CD4-positive, alpha-beta T cell (primary cell): ENCODE results near the gene RRP1. TPM values are rescaled to one million over a fixed set of nuclear protein-coding genes. Genes with fewer than 3 reads are reported as not detected.
A peak's percentile ranks its signal among the peaks of the same experiment; 100 is the strongest.
"Not testable (repeated sequence)": the region's sequence is repeated elsewhere in the genome, so short reads cannot be mapped to it uniquely, and the experiment has no call there.

Source experiments
- ATAC-seq: fragments of 200-7000 bp; cut with Tn5 transposase; one replicate; pipeline ENCODE4 v1.10.0; 2022; ENCODE audit warnings: mild to moderate bottlenecking; ENCODE audit not compliant: poor library complexity
- CTCF ChIA-PET: fragments of 350-600 bp; sonication (Branson Sonifier 250); formaldehyde crosslinking; loops from one replicate; lab custom pipeline; 2021; ENCODE audit warnings: antibody characterized with exemption, inconsistent platforms; lab: Charles Lee
- POLR2A ChIA-PET: fragments of 350-600 bp; sonication (Branson Sonifier 250); formaldehyde crosslinking; loops from one replicate; lab custom pipeline; 2021; ENCODE audit warnings: antibody characterized with exemption, inconsistent platforms; lab: Charles Lee
- DNase-seq, 14 experiments: peaks; one replicate each; pipeline ENCODE4 v3.0.0-alpha.2; 2013 to 2020; ENCODE audit warnings: mixed read lengths in 2 of 14
- H3K27ac ChIP-seq, 2 donors: one replicate each; pipeline versions ENCODE4 v1.5.1 to v1.7.0; 2013; ENCODE audit warnings: low read length in 2 of 2, low read depth in 1 of 2, mild to moderate bottlenecking in 1 of 2
- H3K27me3 ChIP-seq, 2 experiments: 1 replicate in 1 of 2; 2 replicates in 1 of 2; pipeline versions ENCODE4 v1.6.1 to v1.7.0; 2013; ENCODE audit warnings: low read length in 2 of 2, control low read depth in 1 of 2, mild to moderate bottlenecking in 1 of 2, moderate library complexity in 1 of 2; ENCODE audit not compliant: insufficient read depth in 2 of 2, control insufficient read depth in 1 of 2
- H3K36me3 ChIP-seq: one replicate; pipeline ENCODE4 v1.6.1; 2013; ENCODE audit warnings: low read length, control low read depth; ENCODE audit not compliant: insufficient read depth
- H3K4me1 ChIP-seq: one replicate; pipeline ENCODE4 v1.6.1; 2013; ENCODE audit warnings: low read length, control low read depth; ENCODE audit not compliant: insufficient read depth
- H3K4me3 ChIP-seq: one replicate; pipeline ENCODE4 v1.5.1; 2013; ENCODE audit warnings: mild to moderate bottlenecking, low read length, moderate library complexity
- H3K9me3 ChIP-seq, 2 experiments: 1 replicate in 1 of 2; 2 replicates in 1 of 2; pipeline versions ENCODE4 v1.6.1 to v1.7.0; 2013; ENCODE audit warnings: low read length in 2 of 2, mild to moderate bottlenecking in 2 of 2, control low read depth in 1 of 2, moderate library complexity in 1 of 2; ENCODE audit not compliant: control insufficient read depth in 1 of 2, insufficient read depth in 1 of 2
- H3K27ac Mint-ChIP-seq: one replicate; pipeline ENCODE4 v1.8.0; 2020; ENCODE audit warnings: mixed read lengths
- H3K27me3 Mint-ChIP-seq: one replicate; pipeline ENCODE4 v1.8.0; 2021; ENCODE audit warnings: mixed read lengths
- H3K36me3 Mint-ChIP-seq: one replicate; pipeline ENCODE4 v1.8.0; 2021; ENCODE audit warnings: low read depth, mixed read lengths
- H3K4me1 Mint-ChIP-seq: one replicate; pipeline ENCODE4 v1.8.0; 2021; ENCODE audit warnings: low read depth, mixed read lengths
- H3K4me3 Mint-ChIP-seq: one replicate; pipeline ENCODE4 v1.8.0; 2020; ENCODE audit warnings: mild to moderate bottlenecking, mixed read lengths
- H3K9me3 Mint-ChIP-seq: one replicate; pipeline ENCODE4 v1.8.0; 2020; ENCODE audit warnings: mixed read lengths
- CTCF ChIP-seq: fragments of 200-600 bp; IDR thresholded peaks from one replicate; pipeline ENCODE4 v1.8.0; 2022; ENCODE audit warnings: antibody characterized with exemption, mild to moderate bottlenecking
- intact Hi-C, 2 experiments: fragments of 100-400 bp; cut with DNase I in 1 of 2; cut with micrococcal nuclease in 1 of 2; formaldehyde crosslinking; loops; one replicate each; pipeline versions ENCODE4 v1.15.1 to v1.9.0; 2023 to 2025; cut with DNase I, micrococcal nuclease
- total RNA-seq, 174 experiments: library from RNA in 2 of 174; stranded (reverse) in 2 of 174; gene quantifications; one replicate each; pipeline ENCODE4 v1.2.3 and lab custom pipeline; 2021 to 2026

The RRP1 gene
- total RNA-seq, 2 experiments from 2014 or later, result 27.7 to 29.0 TPM

GRCh38 chr21:43836616-43837015 lies 47.2 kb downstream of the RRP1 start:
- peaks cover 5% of the 10 kb centered on the region for H3K4me1 ChIP-seq
- intact Hi-C loops, result no loop called here
- H3K36me3 ChIP-seq, result no peaks in the 10 kb centered on the region
- Mint-ChIP-seq H3K4me3 (no peak overlapping the region), H3K36me3 (no peaks in the 10 kb centered on the region), H3K27ac (no peak overlapping the region), H3K9me3 (no peaks in the 10 kb centered on the region), H3K27me3 (peaks cover 43% of the 10 kb centered on the region), H3K4me1 (no peaks in the 10 kb centered on the region)
- CTCF ChIA-PET, result no interaction called here
- TF ChIP-seq CTCF, result no peak
- ATAC-seq (no peak), DNase-seq (no peak)
- H3K4me3 ChIP-seq, result no peak overlapping the region
- peaks cover 17 to 19% of the 10 kb centered on the region in 2 experiments for H3K27me3 ChIP-seq
- POLR2A ChIA-PET, result no interaction called here
- no peak overlapping the region for H3K27ac ChIP-seq
- H3K9me3 ChIP-seq, result no peaks in the 10 kb centered on the region

- TF ChIP-seq CTCF, result no peak
- Histone ChIP-seq H3K4me3 (no peak overlapping the region), H3K27ac (no peak overlapping the region), H3K36me3 (no peaks in the 10 kb centered on the region), H3K9me3 (no peaks in the 10 kb centered on the region), H3K4me1 (no peaks in the 10 kb centered on the region), H3K27me3 (peaks cover 5 to 14% of the 10 kb centered on the region in 2 experiments)
- Mint-ChIP-seq H3K4me1 (no peaks in the 10 kb centered on the region), H3K27ac (no peak overlapping the region), H3K9me3 (no peaks in the 10 kb centered on the region), H3K4me3 (no peak overlapping the region), H3K36me3 (no peaks in the 10 kb centered on the region), H3K27me3 (peaks cover 31% of the 10 kb centered on the region)
- intact Hi-C loops, result no loop called here
- ATAC-seq, result no peak
- ChIA-PET CTCF (no interaction called here), POLR2A (no interaction called here)
- DNase-seq, result no peak
These were observed 50.9 kb downstream of the RRP1 start for GRCh38 chr21:43840259-43840658.

- ChIA-PET CTCF (interaction anchor here (1.3 kb wide), 1 partner anchor 132 kb away, joined by 3 read pairs; no protein-coding TSS in a partner anchor), POLR2A (no interaction called here)
- DNase-seq (peak in 1 of 14 experiments; percentile 35), ATAC-seq (no peak)
- Mint-ChIP-seq H3K27me3 (peaks cover 8% of the 10 kb centered on the region), H3K9me3 (no peaks in the 10 kb centered on the region), H3K4me3 (no peak overlapping the region), H3K4me1 (no peaks in the 10 kb centered on the region), H3K27ac (no peak overlapping the region), H3K36me3 (no peaks in the 10 kb centered on the region)
- no peak for TF ChIP-seq CTCF
- Histone ChIP-seq H3K27me3 (no peaks in the 10 kb centered on the region), H3K9me3 (no peaks in the 10 kb centered on the region), H3K36me3 (no peaks in the 10 kb centered on the region), H3K27ac (no peak overlapping the region), H3K4me1 (no peaks in the 10 kb centered on the region), H3K4me3 (no peak overlapping the region)
- intact Hi-C loops, result no loop called here
These were observed 53.4 kb downstream of the RRP1 start for GRCh38 chr21:43842742-43843141.

GRCh38 chr21:43844906-43845305 lies 55.5 kb downstream of the RRP1 start:
- H3K36me3 ChIP-seq, DNase-seq, intact Hi-C loops, H3K4me1 Mint-ChIP-seq, H3K4me3 ChIP-seq, H3K4me3 Mint-ChIP-seq, H3K36me3 Mint-ChIP-seq, H3K27ac ChIP-seq, H3K27ac Mint-ChIP-seq, ATAC-seq, POLR2A ChIA-PET, H3K9me3 Mint-ChIP-seq, H3K27me3 Mint-ChIP-seq, H3K27me3 ChIP-seq, H3K4me1 ChIP-seq, CTCF ChIA-PET, H3K9me3 ChIP-seq: not testable (repeated sequence)
